GM23338 (cell line): ENCODE results near the gene PRTFDC1.

Experiments used
- CTCF ChIP-seq, 2 experiments: fragments of 200-600 bp in 1 of 2; sonication (generic) in 1 of 2; conservative IDR thresholded peaks; 2 replicates each; pipeline versions ENCODE4 v1.5.1 to v1.6.1; 2016 to 2017; ENCODE audit warnings: antibody characterized with exemption in 2 of 2, low read depth in 2 of 2, mild to moderate bottlenecking in 2 of 2, moderate library complexity in 1 of 2
- EZH2 ChIP-seq: fragments of 200-600 bp; sonication (generic); IDR thresholded peaks from one replicate; pipeline ENCODE4 v1.8.0; 2017; ENCODE audit warnings: antibody characterized with exemption, mild to moderate bottlenecking, low read depth; ENCODE audit not compliant: unreplicated experiment
- EZH2phosphoT487 ChIP-seq: fragments of 200-600 bp; sonication (generic); IDR thresholded peaks from one replicate; pipeline ENCODE4 v1.8.1; 2018; ENCODE audit warnings: antibody characterized with exemption; ENCODE audit not compliant: unreplicated experiment
- POLR2AphosphoS5 ChIP-seq: IDR thresholded peaks from 2 replicates; pipeline ENCODE4 v1.6.1; 2016; ENCODE audit warnings: antibody characterized with exemption, low read depth
- REST ChIP-seq: IDR thresholded peaks from one replicate; pipeline ENCODE4 v1.6.1; 2018; ENCODE audit warnings: antibody characterized with exemption; ENCODE audit not compliant: unreplicated experiment

- TF ChIP-seq CTCF (conservative IDR thresholded peaks at IDR 0.05; ENCODE audit: low read depth in 2 of 2) (no peak), REST (no peak), POLR2AphosphoS5 (no peak), EZH2 (no peak), EZH2phosphoT487 (no peak)
Measured at GRCh38 chr10:24866604-24867583, 85.5 kb downstream of the PRTFDC1 start.
